GM19467 (cell line): ENCODE results near the gene NUFIP2.
"Not testable (repeated sequence)": the region's sequence is repeated elsewhere in the genome, so short reads cannot be mapped to it uniquely, and the experiment has no call there.

Source experiments
- ATAC-seq: cut with Tn5 transposase; IDR thresholded peaks from one replicate; pipeline ENCODE4 v1.9.1; 2021; ENCODE audit warnings: mild to moderate bottlenecking, moderate library complexity; ENCODE audit not compliant: unreplicated experiment

Gene NUFIP2

GRCh38 chr17:29240968-29241963, 52.7 kb downstream of the NUFIP2 start:
- no peak for ATAC-seq

DNA sequence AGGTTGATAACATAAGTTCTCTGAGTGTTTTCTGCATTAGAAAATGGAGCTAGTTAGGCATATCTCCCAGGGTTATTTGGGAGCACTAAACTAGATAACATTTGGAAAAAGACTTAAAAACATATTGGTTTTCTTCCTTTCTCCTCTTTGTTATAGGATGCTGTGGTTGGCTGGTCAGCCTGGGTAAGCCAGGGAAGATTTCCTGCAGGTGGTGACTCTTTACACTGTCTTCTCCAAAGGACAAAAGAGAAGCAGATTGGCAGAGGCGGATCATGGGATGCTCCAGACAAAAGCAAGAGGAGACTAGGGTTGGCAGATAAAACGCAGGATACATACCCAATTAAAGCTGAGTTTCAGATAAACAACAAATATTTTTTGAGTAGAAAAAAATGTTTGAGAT, 53.5 kb downstream of the NUFIP2 start:
- ATAC-seq, result no peak

- ATAC-seq, result no peak
Measured at GRCh38 chr17:29238133-29238850, 55.7 kb downstream of the NUFIP2 start.

- ATAC-seq, result no peak
Measured at GRCh38 chr17:29237476-29238132, 56.3 kb downstream of the NUFIP2 start.

GRCh38 chr17:29235904-29236303, 58.0 kb downstream of the NUFIP2 start:
- ATAC-seq, result no peak

DNA sequence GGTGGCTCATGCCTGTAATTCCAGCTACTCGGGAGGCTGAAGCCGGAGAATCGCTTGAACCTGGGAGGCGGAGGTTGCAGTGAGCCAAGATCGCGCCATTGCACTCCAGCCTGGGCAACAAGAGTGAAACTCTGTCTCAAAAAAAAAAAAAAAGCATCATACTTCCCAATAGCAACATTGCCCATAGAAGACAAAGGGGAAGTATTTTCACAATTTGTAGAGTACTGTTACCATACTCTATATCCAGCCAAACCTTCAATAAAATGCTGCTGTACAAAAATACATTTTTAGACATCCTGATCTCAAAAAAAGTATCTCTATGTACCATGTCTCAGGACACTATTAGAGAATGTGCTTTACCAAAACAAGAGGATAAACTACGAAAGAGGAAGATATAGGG, 59.0 kb downstream of the NUFIP2 start:
- ATAC-seq, result not testable (repeated sequence)

DNA sequence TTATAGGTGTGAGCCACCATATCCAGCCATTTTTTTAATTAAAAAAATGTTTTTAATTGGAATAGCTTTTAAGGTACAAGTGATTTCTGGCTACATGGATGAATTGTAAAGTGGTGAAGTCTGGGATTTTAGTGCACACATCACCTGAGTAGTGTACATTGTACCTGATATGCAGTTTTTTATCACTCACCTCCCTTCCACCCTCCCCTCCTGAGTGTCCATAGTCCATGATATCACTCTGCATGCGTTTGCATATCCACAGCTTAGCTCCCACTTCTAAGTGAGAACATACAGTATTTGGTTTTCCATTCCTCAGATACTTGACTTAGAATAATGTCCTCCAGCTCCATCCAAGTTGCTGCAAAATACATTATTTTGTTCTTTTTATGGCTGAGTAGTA, 60.6 kb downstream of the NUFIP2 start:
- no peak for ATAC-seq

DNA sequence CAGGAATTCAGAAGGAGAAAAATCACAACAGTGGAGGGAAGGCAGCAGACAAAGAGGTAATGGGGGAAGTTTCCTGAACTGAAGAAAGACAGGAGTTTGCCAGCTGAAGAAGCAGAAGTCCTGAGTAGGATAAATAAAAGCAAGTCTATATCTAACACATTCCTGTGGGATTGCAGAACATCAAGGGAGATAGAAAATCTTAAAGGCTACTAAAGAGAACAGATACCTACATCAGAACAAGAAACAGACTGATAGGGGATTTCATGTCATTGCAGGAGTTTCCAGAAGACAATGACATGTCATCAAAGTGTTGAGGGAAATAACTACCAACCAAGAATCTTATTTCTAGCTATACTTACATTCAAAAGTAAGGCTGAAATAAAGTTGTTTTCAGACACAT, 68.6 kb downstream of the NUFIP2 start:
- ATAC-seq, result no peak

- ATAC-seq, result not testable (repeated sequence)
Measured at GRCh38 chr17:29221338-29221737, 72.6 kb downstream of the NUFIP2 start.

GRCh38 chr17:29219378-29220047, 74.4 kb downstream of the NUFIP2 start:
- ATAC-seq, result no peak

DNA sequence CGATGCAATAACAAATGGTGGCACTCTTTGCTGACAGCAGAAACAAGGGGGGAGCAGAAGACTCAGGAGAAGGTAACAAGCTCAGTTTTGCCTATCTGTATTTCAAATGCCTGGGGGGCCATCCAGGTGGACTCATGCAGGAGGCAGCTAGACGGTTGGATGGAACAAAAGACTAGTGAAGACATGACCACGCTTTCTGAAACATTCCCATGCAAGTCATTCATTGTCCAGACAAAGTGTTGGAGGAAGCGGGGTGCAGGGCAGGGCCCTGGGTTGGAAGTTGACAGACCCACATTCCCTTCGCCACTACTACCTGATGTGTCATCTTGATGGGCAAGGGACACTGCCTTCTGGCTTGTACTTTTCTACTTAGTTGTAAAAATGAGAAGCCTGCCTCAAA, 77.1 kb downstream of the NUFIP2 start:
- no peak for ATAC-seq

DNA sequence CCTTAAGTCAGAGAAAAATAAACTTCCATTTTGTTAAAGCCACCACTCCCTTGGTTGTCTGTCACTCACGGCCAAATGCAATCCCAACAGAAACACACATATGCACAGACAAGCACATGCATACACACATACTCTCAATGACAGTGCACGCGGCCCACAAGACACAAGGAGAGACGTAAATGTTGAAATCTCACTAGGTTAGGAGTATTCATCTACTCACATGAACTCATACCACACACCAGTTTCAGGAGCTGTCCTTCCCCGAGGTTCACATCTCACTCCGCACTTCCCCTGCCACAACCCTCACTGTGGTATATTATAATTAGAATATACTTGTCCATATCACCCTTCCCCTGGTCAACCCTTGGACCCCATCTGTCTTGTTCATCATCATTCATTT, 77.8 kb downstream of the NUFIP2 start:
- no peak for ATAC-seq

DNA sequence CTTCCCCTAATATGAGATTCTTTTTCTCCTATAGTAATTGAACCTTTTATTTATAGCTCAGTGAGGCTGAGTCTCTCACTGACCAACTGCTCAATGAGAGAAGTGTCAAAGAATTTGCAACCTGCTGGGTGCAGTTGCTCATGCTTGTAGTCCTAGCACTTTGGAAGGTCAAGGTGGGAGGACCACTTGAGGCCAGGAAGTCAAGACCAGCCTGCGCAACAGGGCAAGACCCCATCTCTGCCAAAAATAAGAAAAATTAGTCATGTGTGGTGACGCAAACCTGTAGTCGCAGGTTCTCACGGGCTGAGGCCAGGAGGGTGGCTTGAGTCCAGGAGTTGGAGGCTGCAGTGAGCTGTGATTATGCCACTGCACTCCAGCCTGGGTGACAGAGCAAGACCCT, 78.2 kb downstream of the NUFIP2 start:
- ATAC-seq, result no peak

GRCh38 chr17:29215174-29215573, 78.8 kb downstream of the NUFIP2 start:
- ATAC-seq, result no peak

GRCh38 chr17:29214215-29215146, 79.5 kb downstream of the NUFIP2 start:
- no peak for ATAC-seq

DNA sequence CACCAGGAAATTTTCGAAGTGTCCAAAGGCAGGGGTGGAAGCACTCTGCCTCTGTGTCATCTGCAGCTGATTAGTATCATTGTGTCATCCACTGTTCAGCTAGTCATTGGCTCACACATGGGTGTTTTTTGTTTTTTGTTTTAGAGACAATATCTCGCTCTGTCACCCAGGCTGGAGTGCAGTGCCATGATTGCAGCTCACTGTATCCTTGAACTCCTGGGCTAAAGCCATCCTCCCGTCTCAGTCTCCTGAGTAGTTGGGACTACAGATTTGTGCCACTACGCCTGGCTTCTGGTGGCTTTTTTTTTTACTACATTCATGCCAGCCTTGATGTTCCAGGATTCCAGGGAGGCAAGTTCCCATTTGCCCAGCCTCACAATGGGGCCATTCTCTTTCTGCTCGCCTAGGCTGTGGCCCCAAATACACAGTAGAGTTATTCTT, 81.2 kb downstream of the NUFIP2 start:
- no peak for ATAC-seq

- no peak for ATAC-seq
Measured at GRCh38 chr17:29212094-29212631, 81.8 kb downstream of the NUFIP2 start.

GRCh38 chr17:29210879-29211278, 83.1 kb downstream of the NUFIP2 start:
- no peak for ATAC-seq

DNA sequence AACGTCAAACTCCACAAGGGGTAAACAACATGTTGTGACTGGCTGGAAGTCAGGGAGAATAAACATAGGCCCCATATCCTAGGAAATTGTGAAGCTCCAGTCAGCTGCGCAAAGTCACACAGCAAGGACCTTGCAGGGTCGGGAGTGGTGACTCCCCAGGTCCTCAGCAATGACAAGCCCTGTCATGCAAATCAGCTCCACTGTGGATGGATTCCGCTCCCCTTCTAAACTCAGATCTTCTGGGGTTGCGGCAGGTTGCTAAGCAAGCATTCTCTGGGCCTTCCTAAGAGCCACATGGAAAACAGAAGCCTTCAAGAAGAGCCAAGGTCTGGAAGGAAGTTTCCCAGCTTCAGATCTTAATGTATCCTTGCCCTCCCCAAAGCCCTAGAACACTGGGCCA, 84.9 kb downstream of the NUFIP2 start:
- no peak for ATAC-seq
